Activated CD8-positive, alpha-beta T cell treated with anti-CD3 and anti-CD28 coated beads for 36 hours (primary cell): ENCODE measurements around the gene ADAMTSL4. TPM values are rescaled to one million over a fixed set of nuclear protein-coding genes. Genes with fewer than 3 reads are reported as not detected.
A peak's percentile ranks its signal among the peaks of the same experiment; 100 is the strongest.

Source experiments
- ATAC-seq: fragments of 200-7000 bp; cut with Tn5 transposase; one replicate; pipeline ENCODE4 v1.10.0; 2021; ENCODE audit warnings: mild to moderate bottlenecking, moderate library complexity
- CTCF ChIA-PET: fragments of 350-600 bp; sonication (Branson Sonifier 250); formaldehyde crosslinking; loops from one replicate; lab custom pipeline; 2021; ENCODE audit warnings: antibody characterized with exemption; lab: Charles Lee
- POLR2A ChIA-PET: fragments of 350-600 bp; sonication (Branson Sonifier 250); formaldehyde crosslinking; loops from one replicate; lab custom pipeline; 2021; ENCODE audit warnings: antibody characterized with exemption; lab: Charles Lee
- DNase-seq: peaks from one replicate; pipeline ENCODE4 v3.0.0-alpha.2; 2020
- H3K27ac Mint-ChIP-seq: one replicate; pipeline ENCODE4 v1.8.0; 2021; ENCODE audit warnings: mild to moderate bottlenecking, mixed read lengths
- H3K27me3 Mint-ChIP-seq: one replicate; pipeline ENCODE4 v1.8.0; 2021; ENCODE audit warnings: mixed read lengths
- H3K36me3 Mint-ChIP-seq: one replicate; pipeline ENCODE4 v1.8.0; 2021; ENCODE audit warnings: low read depth, mixed read lengths
- H3K4me1 Mint-ChIP-seq: one replicate; pipeline ENCODE4 v1.8.0; 2021; ENCODE audit warnings: low read depth, mixed read lengths
- H3K4me3 Mint-ChIP-seq: one replicate; pipeline ENCODE4 v1.8.0; 2021; ENCODE audit warnings: mild to moderate bottlenecking, moderate library complexity, mixed read lengths
- H3K9me3 Mint-ChIP-seq: one replicate; pipeline ENCODE4 v1.8.0; 2021; ENCODE audit warnings: mixed read lengths
- CTCF ChIP-seq: fragments of 200-600 bp; IDR thresholded peaks from one replicate; pipeline ENCODE4 v1.8.0; 2022; ENCODE audit warnings: antibody characterized with exemption, mild to moderate bottlenecking
- intact Hi-C: fragments of 100-400 bp; cut with micrococcal nuclease; formaldehyde crosslinking; loops from one replicate; pipeline ENCODE4 v1.10.0; 2022
- total RNA-seq, 2 experiments: library from RNA; stranded (reverse); gene quantifications; one replicate each; pipeline ENCODE4 v1.2.3, GENCODE V29; 2021

Gene ADAMTSL4
- total RNA-seq, 2 experiments from 2014 or later, result 0.11 to 0.20 TPM

GRCh38 chr1:150516616-150517015 is 32.6 kb upstream of the ADAMTSL4 start:
- no peak overlapping the region for H3K27ac Mint-ChIP-seq
- H3K36me3 Mint-ChIP-seq, result no peaks in the 10 kb centered on the region

GRCh38 chr1:150521196-150521968 is 27.8 kb upstream of the ADAMTSL4 start:
- Mint-ChIP-seq H3K4me3 (no peak overlapping the region), H3K4me1 (peaks cover 5% of the 10 kb centered on the region), H3K9me3 (no peaks in the 10 kb centered on the region), H3K27ac (no peak overlapping the region), H3K27me3 (no peaks in the 10 kb centered on the region), H3K36me3 (no peaks in the 10 kb centered on the region)
- POLR2A ChIA-PET, result no interaction called here
- TF ChIP-seq CTCF, result no peak
- ATAC-seq, result no peak
- intact Hi-C loops, result no loop called here
- no peak for DNase-seq
- CTCF ChIA-PET, result interaction anchor here (4.8 kb wide), 1 partner anchor 11 kb away, joined by 22 read pairs; no protein-coding TSS in a partner anchor

More at GRCh38 chr1:150516616-150517015, 32.6 kb upstream of the ADAMTSL4 start:
- no peaks in the 10 kb centered on the region for H3K9me3 Mint-ChIP-seq
- peak; percentile 30 for TF ChIP-seq CTCF
- CTCF ChIA-PET, result interaction anchor here (0.8 to 5.5 kb wide), 12 partner anchors 15 to 261 kb away, joined by 3 to 30 read pairs (median 4); no protein-coding TSS in a partner anchor
- intact Hi-C loops, result loop anchor here (10.0 kb wide), 1 partner anchor 52 kb away; no protein-coding TSS in a partner anchor
- POLR2A ChIA-PET, result interaction anchor here (0.7 kb wide), 1 partner anchor 20 kb away, joined by 3 read pairs; no protein-coding TSS in a partner anchor
- peak overlapping the region; percentile 92 for H3K4me3 Mint-ChIP-seq
- no peaks in the 10 kb centered on the region for H3K27me3 Mint-ChIP-seq
- DNase-seq (peak; percentile 14), ATAC-seq (no peak)
- H3K4me1 Mint-ChIP-seq, result peaks cover 12% of the 10 kb centered on the region

GRCh38 chr1:150525348-150525747 is 23.9 kb upstream of the ADAMTSL4 start:
- ATAC-seq (no peak), DNase-seq (no peak)
- Mint-ChIP-seq H3K4me3 (no peak overlapping the region), H3K27ac (no peak overlapping the region), H3K9me3 (no peaks in the 10 kb centered on the region), H3K36me3 (no peaks in the 10 kb centered on the region), H3K27me3 (no peaks in the 10 kb centered on the region), H3K4me1 (no peaks in the 10 kb centered on the region)
- ChIA-PET POLR2A (interaction anchor here (0.5 kb wide), 1 partner anchor 63 kb away, joined by 3 read pairs; no protein-coding TSS in a partner anchor), CTCF (no interaction called here)
- intact Hi-C loops, result no loop called here
- no peak for TF ChIP-seq CTCF

GRCh38 chr1:150528196-150528595 is 21.0 kb upstream of the ADAMTSL4 start:
- ChIA-PET CTCF (interaction anchor here (1.0 kb wide), 1 partner anchor 185 kb away, joined by 3 read pairs; no protein-coding TSS in a partner anchor), POLR2A (interaction anchor here (1.8 kb wide), 1 partner anchor 27 kb away, joined by 4 read pairs; no protein-coding TSS in a partner anchor)
- H3K9me3 Mint-ChIP-seq, result no peaks in the 10 kb centered on the region
- no peak for TF ChIP-seq CTCF
- H3K27me3 Mint-ChIP-seq, result no peaks in the 10 kb centered on the region
- H3K4me3 Mint-ChIP-seq, result no peak overlapping the region
- no peaks in the 10 kb centered on the region for H3K4me1 Mint-ChIP-seq
- intact Hi-C loops, result no loop called here
- no peak for DNase-seq
- no peaks in the 10 kb centered on the region for H3K36me3 Mint-ChIP-seq
- no peak overlapping the region for H3K27ac Mint-ChIP-seq
- ATAC-seq, result no peak

- DNase-seq (no peak), ATAC-seq (no peak)
- POLR2A ChIA-PET, result interaction anchor here (1.8 kb wide), 1 partner anchor 27 kb away, joined by 4 read pairs; no protein-coding TSS in a partner anchor
- Mint-ChIP-seq H3K27ac (no peak overlapping the region), H3K36me3 (no peaks in the 10 kb centered on the region), H3K9me3 (no peaks in the 10 kb centered on the region), H3K27me3 (no peaks in the 10 kb centered on the region), H3K4me3 (no peak overlapping the region), H3K4me1 (no peaks in the 10 kb centered on the region)
- no peak for TF ChIP-seq CTCF
- CTCF ChIA-PET, result interaction anchor here (1.0 kb wide), 1 partner anchor 185 kb away, joined by 3 read pairs; no protein-coding TSS in a partner anchor
- intact Hi-C loops, result no loop called here
Observed at GRCh38 chr1:150529017-150529416, 20.2 kb upstream of the ADAMTSL4 start.
